ENCODE results near the gene ZKSCAN2. TPM values are rescaled to one million over a fixed set of nuclear protein-coding genes. Genes with fewer than 3 reads are reported as not detected.

ZKSCAN2 gene
- total and polyA plus RNA-seq, 9 of the 15 experiments (the other 6 are each of a cell fraction or from before 2014, with no cell fraction given): 1.3 to 9.5 (median 4.2) TPM

GRCh38 chr16:25212636-25213035 is 45.0 kb downstream of the ZKSCAN2 start (continued):
- TF ChIP-seq, protein P1, sequence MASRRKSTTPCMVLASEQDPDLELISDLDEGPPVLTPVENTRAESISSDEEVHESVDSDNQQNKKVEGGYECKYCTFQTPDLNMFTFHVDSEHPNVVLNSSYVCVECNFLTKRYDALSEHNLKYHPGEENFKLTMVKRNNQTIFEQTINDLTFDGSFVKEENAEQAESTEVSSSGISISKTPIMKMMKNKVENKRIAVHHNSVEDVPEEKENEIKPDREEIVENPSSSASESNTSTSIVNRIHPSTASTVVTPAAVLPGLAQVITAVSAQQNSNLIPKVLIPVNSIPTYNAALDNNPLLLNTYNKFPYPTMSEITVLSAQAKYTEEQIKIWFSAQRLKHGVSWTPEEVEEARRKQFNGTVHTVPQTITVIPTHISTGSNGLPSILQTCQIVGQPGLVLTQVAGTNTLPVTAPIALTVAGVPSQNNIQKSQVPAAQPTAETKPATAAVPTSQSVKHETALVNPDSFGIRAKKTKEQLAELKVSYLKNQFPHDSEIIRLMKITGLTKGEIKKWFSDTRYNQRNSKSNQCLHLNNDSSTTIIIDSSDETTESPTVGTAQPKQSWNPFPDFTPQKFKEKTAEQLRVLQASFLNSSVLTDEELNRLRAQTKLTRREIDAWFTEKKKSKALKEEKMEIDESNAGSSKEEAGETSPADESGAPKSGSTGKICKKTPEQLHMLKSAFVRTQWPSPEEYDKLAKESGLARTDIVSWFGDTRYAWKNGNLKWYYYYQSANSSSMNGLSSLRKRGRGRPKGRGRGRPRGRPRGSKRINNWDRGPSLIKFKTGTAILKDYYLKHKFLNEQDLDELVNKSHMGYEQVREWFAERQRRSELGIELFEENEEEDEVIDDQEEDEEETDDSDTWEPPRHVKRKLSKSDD (conservative IDR thresholded peaks at IDR 0.05; ENCODE audit: low read length): no peak
- no peak for TF ChIP-seq CREB5 (CRISPR knock-in tag; IDR thresholded peaks at IDR 0.05)

DNA sequence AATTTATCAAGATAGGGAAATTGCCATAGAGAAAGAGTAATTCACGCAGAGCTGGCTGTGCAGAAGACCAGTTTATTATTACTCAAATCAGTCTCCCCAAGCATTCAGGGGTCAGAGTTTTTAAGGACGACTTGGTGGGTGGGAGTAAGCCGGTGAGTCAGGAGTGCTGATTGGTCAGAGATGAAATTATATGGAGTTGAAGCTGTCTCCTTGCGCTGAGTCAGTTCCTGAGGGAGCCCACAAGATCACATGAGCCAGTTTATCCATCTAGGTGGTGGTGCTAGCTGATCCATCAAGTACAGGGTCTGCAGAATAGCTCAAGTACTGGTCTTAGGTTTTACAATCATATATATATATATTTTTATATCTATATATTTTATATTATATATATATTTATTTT is 46.9 kb downstream of the ZKSCAN2 start:
- intact Hi-C loops (cut with micrococcal nuclease) (no loop called here), in situ Hi-C loops (cut with MboI) (no loop called here)
- Histone ChIP-seq H3K9me1 (ENCODE audit: control insufficient read depth, insufficient read depth, low read length) (no peaks in the 10 kb centered on the region), H4K20me1 (replicated peaks; ENCODE audit: control insufficient read depth, insufficient read depth, low read length) (peaks cover 5% of the 10 kb centered on the region; the same call in 1 of the 2 replicates), H3K4me2 (ENCODE audit: insufficient read depth, low read length) (no peak overlapping the region; the same call in 1 of the 2 replicates), H3K9me3 (replicated peaks; ENCODE audit: control insufficient read depth, insufficient read depth, low read depth, low read length) (no peaks in the 10 kb centered on the region), H3K27me3 (ENCODE audit: control insufficient read depth in 2 of 2, insufficient read depth in 2 of 2, low read length in 2 of 2) (no peaks in the 10 kb centered on the region), H2AFZ (ENCODE audit: low read depth, low read length) (peak overlapping the region; percentile 11; the same call in 1 of the 2 replicates), H3K36me3 (ENCODE audit: control insufficient read depth, insufficient read depth, low read length) (no peaks in the 10 kb centered on the region), H3K27ac (ENCODE audit: extremely low read depth, low read depth, low read length) (no peak overlapping the region), H3K79me2 (ENCODE audit: control insufficient read depth, insufficient read depth, low read length) (no peaks in the 10 kb centered on the region), H3K9ac (ENCODE audit: insufficient read depth in 1 of 2, low read depth in 2 of 2, low read length in 2 of 2) (no peak overlapping the region), H3K4me1 (replicated peaks in 1 of 2; ENCODE audit: control insufficient read depth in 2 of 2, insufficient read depth in 2 of 2, low read length in 2 of 2) (peaks cover 0 to 10% of the 10 kb centered on the region in 2 experiments; a peak in 3 of 5 replicates), H3K4me3 (no peak overlapping the region)
- ChIA-PET POLR2A (interaction anchor here (0.6 kb wide), 1 partner anchor 16 kb away, joined by 3 read pairs; no protein-coding TSS in a partner anchor), CTCF (ENCODE audit: low intra/inter-chr PET ratio) (no interaction called here)
- peak; percentile 78 for FAIRE-seq
- peak; percentile 52 to 83 (median 60) for DNase-seq (ENCODE audit: extremely low read depth in 1 of 4, low spot score in 3 of 4)
- WGBS (ENCODE audit: insufficient coverage, low coverage, missing lambda C conversion rate): 3% methylated on average over 4 of the region's 4 CpGs
- ATAC-seq: peak; percentile 89
- BruUV-seq (replicated peaks): no TSS peak
- TF ChIP-seq C11orf30 (IDR thresholded peaks at IDR 0.05; ENCODE audit: low read depth) (peak; percentile 64), RCOR1 (IDR thresholded peaks at IDR 0.05; ENCODE audit: borderline replicate concordance in 1 of 2, low read depth in 2 of 2, low read length in 2 of 2) (peak in 1 of 2 experiments; percentile 39; a peak in 1 of 4 replicates), HDAC2 (IDR thresholded peaks at IDR 0.05) (no peak), SMARCA4 (IDR thresholded peaks at IDR 0.05) (no peak; the same call in 1 of the 2 replicates), E2F6 (IDR thresholded peaks at IDR 0.05; ENCODE audit: borderline replicate concordance in 1 of 2, extremely low read depth in 1 of 2, insufficient read depth in 1 of 2, insufficient read length in 1 of 2, low read depth in 1 of 2, low read length in 1 of 2, poor library complexity in 1 of 2, severe bottlenecking in 1 of 2) (no peak), HES1 (IDR thresholded peaks at IDR 0.05; ENCODE audit: low read depth) (no peak), AFF4 (CRISPR knock-in tag; IDR thresholded peaks at IDR 0.05) (no peak)
